IMR-90 (cell line): ENCODE data around the gene IL15RA. TPM values are rescaled to one million over a fixed set of nuclear protein-coding genes. Genes with fewer than 3 reads are reported as not detected.

ENCODE experiments used
- ATAC-seq: fragments of 200-7000 bp; cut with Tn5 transposase; 2 replicates; pipeline ENCODE4 v1.9.1; 2020; ENCODE audit warnings: low read depth, mild to moderate bottlenecking, moderate library complexity
- BruUV-seq: library from RNA; stranded (reverse); fragments of 400-500 nt; replicated peaks from 2 replicates; lab custom pipeline; 2021; lab: Mats Ljungman, UMichigan
- CTCF ChIA-PET: fragments of 300-600 bp; formaldehyde crosslinking; extraction: SDS; loops from one replicate; lab custom pipeline; 2021; ENCODE audit warnings: antibody characterized with exemption; lab: Yijun Ruan, JAX
- POLR2A ChIA-PET: fragments of 300-600 bp; sonication (Branson Sonifier 250); formaldehyde crosslinking; loops from one replicate; lab custom pipeline; 2022; ENCODE audit warnings: antibody characterized with exemption; ENCODE audit not compliant: unreplicated experiment; lab: Charles Lee
- DNase-seq: peaks from one replicate; pipeline ENCODE4 v3.0.0; 2013
- H2AFZ ChIP-seq: replicated peaks from 2 replicates; pipeline ENCODE3; 2013; ENCODE audit warnings: low read length, mild to moderate bottlenecking; ENCODE audit not compliant: poor library complexity
- H2AK5ac ChIP-seq: 2 replicates; pipeline ENCODE4 v1.6.1; 2013; ENCODE audit warnings: low read depth, low read length, inconsistent platforms
- H2AK9ac ChIP-seq: replicated peaks from 2 replicates; pipeline ENCODE3; 2013; ENCODE audit warnings: mild to moderate bottlenecking, low read depth, low read length, moderate library complexity; ENCODE audit not compliant: poor library complexity
- H2BK120ac ChIP-seq: 2 replicates; pipeline ENCODE4 v1.6.1; 2013; ENCODE audit warnings: low read depth, low read length, inconsistent platforms
- H2BK15ac ChIP-seq: 3 replicates; pipeline ENCODE4 v1.6.1; 2013; ENCODE audit warnings: low read depth, low read length, inconsistent platforms
- H2BK20ac ChIP-seq: 2 replicates; pipeline ENCODE4 v1.6.1; 2013; ENCODE audit warnings: low read depth, mild to moderate bottlenecking, inconsistent platforms, low read length, moderate library complexity
- H2BK5ac ChIP-seq: 2 replicates; pipeline ENCODE4 v1.6.1; 2013; ENCODE audit warnings: mild to moderate bottlenecking, low read depth, low read length, inconsistent platforms; ENCODE audit not compliant: poor library complexity, severe bottlenecking
- H3K14ac ChIP-seq: replicated peaks from 2 replicates; pipeline ENCODE4 v1.6.1; 2013; ENCODE audit warnings: low read depth, low read length, inconsistent platforms
- H3K18ac ChIP-seq: 2 replicates; pipeline ENCODE4 v1.6.1; 2013; ENCODE audit warnings: low read depth, low read length, control low read depth
- H3K23ac ChIP-seq: 2 replicates; pipeline ENCODE4 v1.6.1; 2013; ENCODE audit warnings: low read depth, low read length, inconsistent platforms
- H3K27ac ChIP-seq: 2 replicates; pipeline ENCODE4 v1.5.1; 2013; ENCODE audit warnings: mild to moderate bottlenecking, control low read depth, low read length; ENCODE audit not compliant: insufficient read depth
- H3K27me3 ChIP-seq: 2 replicates; pipeline ENCODE4 v1.6.1; 2013; ENCODE audit warnings: low read length; ENCODE audit not compliant: control insufficient read depth, insufficient read depth
- H3K36me3 ChIP-seq: 2 replicates; pipeline ENCODE4 v1.6.1; 2013; ENCODE audit warnings: low read length, mixed read lengths; ENCODE audit not compliant: control insufficient read depth, insufficient read depth
- H3K4ac ChIP-seq: 2 replicates; pipeline ENCODE4 v1.6.1; 2013; ENCODE audit warnings: low read depth, low read length, inconsistent platforms
- H3K4me1 ChIP-seq: 2 replicates; pipeline ENCODE4 v1.6.1; 2013; ENCODE audit warnings: low read length, mixed read lengths; ENCODE audit not compliant: control insufficient read depth, insufficient read depth
- H3K4me2 ChIP-seq: 2 replicates; pipeline ENCODE4 v1.6.1; 2013; ENCODE audit warnings: low read depth, mild to moderate bottlenecking, control low read depth, low read length, moderate library complexity
- H3K4me3 ChIP-seq: 2 replicates; pipeline ENCODE4 v1.5.1; 2013; ENCODE audit warnings: low read depth, mild to moderate bottlenecking, control low read depth, low read length, moderate library complexity; ENCODE audit not compliant: insufficient read depth
- H3K56ac ChIP-seq: 2 replicates; pipeline ENCODE4 v1.6.1; 2013; ENCODE audit warnings: low read length, inconsistent platforms; ENCODE audit not compliant: insufficient read depth; ENCODE audit errors: extremely low read depth
- H3K79me1 ChIP-seq, 2 experiments: 2 replicates each; pipeline ENCODE4 v1.6.1; 2013; ENCODE audit warnings: low read length in 2 of 2, inconsistent platforms in 1 of 2, low read depth in 1 of 2
- H3K9ac ChIP-seq: 2 replicates; pipeline ENCODE4 v1.6.1; 2013; ENCODE audit warnings: low read depth, low read length, control low read depth
- H3K9me1 ChIP-seq: 2 replicates; pipeline ENCODE4 v1.6.1; 2013; ENCODE audit warnings: low read length, inconsistent platforms; ENCODE audit not compliant: insufficient read depth
- H3K9me3 ChIP-seq: 2 replicates; pipeline ENCODE4 v1.6.1; 2013; ENCODE audit warnings: low read length; ENCODE audit not compliant: control insufficient read depth, insufficient read depth
- H4K20me1 ChIP-seq: 2 replicates; pipeline ENCODE4 v1.6.1; 2013; ENCODE audit warnings: low read length, inconsistent platforms; ENCODE audit not compliant: insufficient read depth
- H4K5ac ChIP-seq: 2 replicates; pipeline ENCODE4 v1.6.1; 2013; ENCODE audit warnings: mild to moderate bottlenecking, low read depth, low read length, control low read depth
- H4K8ac ChIP-seq, 2 experiments: 2 replicates each; pipeline ENCODE4 v1.6.1; 2013; ENCODE audit warnings: low read depth in 2 of 2, low read length in 2 of 2, control low read depth in 1 of 2, inconsistent platforms in 1 of 2
- H4K91ac ChIP-seq: 2 replicates; pipeline ENCODE4 v1.6.1; 2013; ENCODE audit warnings: low read depth, low read length, inconsistent platforms; ENCODE audit not compliant: insufficient read depth
- BHLHE40 ChIP-seq: fragments of 150-350 bp; IDR thresholded peaks from 2 replicates; pipeline ENCODE4 v1.6.1; 2016; ENCODE audit warnings: mild to moderate bottlenecking, low read depth, low read length
- CEBPB ChIP-seq: IDR thresholded peaks from 2 replicates; pipeline ENCODE4 v1.6.1; 2012; ENCODE audit warnings: low read depth, low read length, improper control_type of control experiment
- CHD1 ChIP-seq: IDR thresholded peaks from 2 replicates; pipeline ENCODE4 v1.6.1; 2012; ENCODE audit warnings: low read depth, low read length, improper control_type of control experiment
- FOS ChIP-seq: fragments of 150-350 bp; IDR thresholded peaks from 2 replicates; pipeline ENCODE4 v1.6.1; 2016; ENCODE audit warnings: low read depth, low read length
- MAFK ChIP-seq: IDR thresholded peaks from 2 replicates; pipeline ENCODE4 v1.6.1; 2012; ENCODE audit warnings: low read depth, low read length, improper control_type of control experiment
- MAZ ChIP-seq: IDR thresholded peaks from 2 replicates; pipeline ENCODE4 v1.6.1; 2012; ENCODE audit warnings: low read depth, mild to moderate bottlenecking, low read length, improper control_type of control experiment, moderate library complexity, borderline replicate concordance
- MXI1 ChIP-seq: IDR thresholded peaks from 2 replicates; pipeline ENCODE4 v1.6.1; 2012; ENCODE audit warnings: low read depth, mild to moderate bottlenecking, low read length, moderate library complexity, borderline replicate concordance
- NFE2L2 ChIP-seq: fragments of 150-350 bp; IDR thresholded peaks from 2 replicates; pipeline ENCODE4 v1.6.1; 2016; ENCODE audit warnings: low read depth, mild to moderate bottlenecking, low read length
- POLR2A ChIP-seq: IDR thresholded peaks from 2 replicates; pipeline ENCODE4 v1.6.1; 2012; ENCODE audit warnings: mild to moderate bottlenecking, low read depth, low read length
- RAD21 ChIP-seq: IDR thresholded peaks from 2 replicates; pipeline ENCODE4 v1.6.1; 2012; ENCODE audit warnings: low read length, improper control_type of control experiment
- RCOR1 ChIP-seq: IDR thresholded peaks from 2 replicates; pipeline ENCODE4 v1.6.1; 2012; ENCODE audit warnings: mild to moderate bottlenecking, low read length, improper control_type of control experiment; ENCODE audit not compliant: insufficient replicate concordance
- RFX5 ChIP-seq: IDR thresholded peaks from 2 replicates; pipeline ENCODE4 v1.8.0; 2012; ENCODE audit warnings: low read depth, mild to moderate bottlenecking, low read length, moderate library complexity
- SMC3 ChIP-seq: fragments of 150-350 bp; IDR thresholded peaks from 2 replicates; pipeline ENCODE4 v1.6.1; 2016; ENCODE audit warnings: low read depth, mild to moderate bottlenecking, antibody characterized with exemption, low read length, moderate library complexity
- WGBS, 2 experiments: methylation state at CpG; one replicate each; pipeline versions ENCODE4 v1.1.5 to v1.1.7; 2013; ENCODE audit warnings: missing lambda C conversion rate in 2 of 2; ENCODE audit not compliant: insufficient read length in 1 of 2; ENCODE audit errors: extremely low coverage in 2 of 2; 5-methylcytosine and 5-hydroxymethylcytosine counted together
- dilution Hi-C: fragments of 300-500 bp; cut with HindIII; formaldehyde crosslinking; loops from one replicate; pipeline ENCODE4 v1.14.3; 2018; ENCODE audit warnings: low sequenced_read_pairs; ENCODE audit not compliant: unreplicated experiment
- in situ Hi-C: fragments of 300-500 bp; cut with MboI; formaldehyde crosslinking; loops from 3 replicates; pipeline ENCODE4 v1.14.3; 2019; ENCODE audit warnings: low sequenced_read_pairs, inconsistent platforms, mixed read lengths
- intact Hi-C: fragments of 100-400 bp; cut with micrococcal nuclease; formaldehyde crosslinking; loops from 2 replicates; pipeline ENCODE4 v1.10.0; 2022
- polyA plus RNA-seq, 3 experiments: library from polyadenylated mRNA; depleted of rRNA; stranded (reverse); fragments of >200 nt; gene quantifications; 2 replicates each; pipeline ENCODE4 v1.2.3, GENCODE V29; 2012; ENCODE audit warnings: low replicate concordance in 1 of 3
- total RNA-seq: library from RNA; depleted of rRNA; stranded (reverse); fragments of >200 nt; gene quantifications from 2 replicates; pipeline ENCODE4 v1.2.3, GENCODE V29; 2012
- TF ChIP-seq, protein P1 (sequence below): conservative IDR thresholded peaks from 2 replicates; pipeline ENCODE4 v1.5.1; 2012; ENCODE audit warnings: mild to moderate bottlenecking, low read depth, low read length, improper control_type of control experiment
- TF ChIP-seq, protein P2 (sequence below): fragments of 150-350 bp; IDR thresholded peaks from 2 replicates; pipeline ENCODE4 v1.6.1; 2017; ENCODE audit warnings: mild to moderate bottlenecking, antibody characterized with exemption, low read length, low read depth
- TF ChIP-seq, protein P3 (sequence below): fragments of 150-350 bp; IDR thresholded peaks from 2 replicates; pipeline ENCODE4 v1.6.1; 2016; ENCODE audit warnings: low read depth, mild to moderate bottlenecking, low read length, moderate library complexity, borderline replicate concordance

Gene IL15RA
- total and polyA plus RNA-seq, 2 of the 4 experiments (the other 2 are of a cell fraction) = 2.0 to 7.6 TPM

DNA sequence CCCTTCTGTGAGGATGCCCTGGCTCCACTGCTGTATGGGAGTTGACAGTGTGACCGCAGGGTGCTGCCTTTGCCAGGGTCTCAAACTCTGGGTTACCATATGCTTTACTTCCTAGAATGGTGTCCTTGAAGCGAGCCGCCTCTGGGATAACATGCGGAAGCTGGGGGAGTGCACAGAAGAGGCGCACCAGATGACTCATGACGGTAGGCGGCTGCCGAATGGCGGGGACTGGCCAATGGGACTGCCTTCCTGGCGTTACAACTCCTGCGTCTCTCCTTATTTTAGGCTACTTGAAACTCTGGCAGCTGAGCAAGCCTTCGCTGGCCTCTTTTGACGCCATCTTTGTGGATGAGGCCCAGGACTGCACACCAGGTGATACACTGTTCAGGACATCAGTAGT is 60.0 kb downstream of the IL15RA start:
- ChIA-PET POLR2A (no interaction called here), CTCF (no interaction called here)
- Histone ChIP-seq H3K4ac (no peak overlapping the region), H3K23ac (no peak overlapping the region), H3K4me3 (no peak overlapping the region), H2BK15ac (no peak overlapping the region), H3K4me1 (no peaks in the 10 kb centered on the region), H4K5ac (no peak overlapping the region), H4K20me1 (0 out of 2 replicates have a peak, but pooled peaks cover 3% of the 10 kb centered on the region), H3K27me3 (no peaks in the 10 kb centered on the region), H2AFZ (no peak overlapping the region), H2AK5ac (no peak overlapping the region), H3K27ac (no peak overlapping the region), H3K14ac (no peak overlapping the region), H3K36me3 (peaks cover 75% of the 10 kb centered on the region), H3K18ac (no peak overlapping the region), H2BK120ac (no peak overlapping the region), H2BK20ac (no peak overlapping the region), H3K9me3 (no peaks in the 10 kb centered on the region), H2BK5ac (no peak overlapping the region), H3K9me1 (peaks cover 23% of the 10 kb centered on the region), H3K56ac (no peak overlapping the region), H4K91ac (no peak overlapping the region), H3K9ac (no peak overlapping the region), H4K8ac (no peak overlapping the region), H2AK9ac (no peak overlapping the region), H3K79me1 (peaks cover 5 to 36% of the 10 kb centered on the region in 2 experiments; a peak in 3 of 4 replicates), H3K4me2 (no peak overlapping the region)
- DNase-seq (no peak), ATAC-seq (no peak)
- 98% methylated on average over 13 of the region's 13 CpGs; no CpG with 5 or more reads in 1 of the 2 experiments for WGBS, 2 experiments
- TF ChIP-seq MXI1 (no peak), MAFK (no peak), RFX5 (no peak), POLR2A (no peak), RAD21 (no peak), FOS (no peak), SMC3 (no peak), CEBPB (no peak), BHLHE40 (no peak), RCOR1 (no peak), MAZ (no peak), CHD1 (no peak), NFE2L2 (no peak)
- TF ChIP-seq, protein P1, sequence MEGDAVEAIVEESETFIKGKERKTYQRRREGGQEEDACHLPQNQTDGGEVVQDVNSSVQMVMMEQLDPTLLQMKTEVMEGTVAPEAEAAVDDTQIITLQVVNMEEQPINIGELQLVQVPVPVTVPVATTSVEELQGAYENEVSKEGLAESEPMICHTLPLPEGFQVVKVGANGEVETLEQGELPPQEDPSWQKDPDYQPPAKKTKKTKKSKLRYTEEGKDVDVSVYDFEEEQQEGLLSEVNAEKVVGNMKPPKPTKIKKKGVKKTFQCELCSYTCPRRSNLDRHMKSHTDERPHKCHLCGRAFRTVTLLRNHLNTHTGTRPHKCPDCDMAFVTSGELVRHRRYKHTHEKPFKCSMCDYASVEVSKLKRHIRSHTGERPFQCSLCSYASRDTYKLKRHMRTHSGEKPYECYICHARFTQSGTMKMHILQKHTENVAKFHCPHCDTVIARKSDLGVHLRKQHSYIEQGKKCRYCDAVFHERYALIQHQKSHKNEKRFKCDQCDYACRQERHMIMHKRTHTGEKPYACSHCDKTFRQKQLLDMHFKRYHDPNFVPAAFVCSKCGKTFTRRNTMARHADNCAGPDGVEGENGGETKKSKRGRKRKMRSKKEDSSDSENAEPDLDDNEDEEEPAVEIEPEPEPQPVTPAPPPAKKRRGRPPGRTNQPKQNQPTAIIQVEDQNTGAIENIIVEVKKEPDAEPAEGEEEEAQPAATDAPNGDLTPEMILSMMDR = no peak
- TF ChIP-seq, protein P2, sequence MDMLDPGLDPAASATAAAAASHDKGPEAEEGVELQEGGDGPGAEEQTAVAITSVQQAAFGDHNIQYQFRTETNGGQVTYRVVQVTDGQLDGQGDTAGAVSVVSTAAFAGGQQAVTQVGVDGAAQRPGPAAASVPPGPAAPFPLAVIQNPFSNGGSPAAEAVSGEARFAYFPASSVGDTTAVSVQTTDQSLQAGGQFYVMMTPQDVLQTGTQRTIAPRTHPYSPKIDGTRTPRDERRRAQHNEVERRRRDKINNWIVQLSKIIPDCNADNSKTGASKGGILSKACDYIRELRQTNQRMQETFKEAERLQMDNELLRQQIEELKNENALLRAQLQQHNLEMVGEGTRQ = no peak
- TF ChIP-seq, protein P3, sequence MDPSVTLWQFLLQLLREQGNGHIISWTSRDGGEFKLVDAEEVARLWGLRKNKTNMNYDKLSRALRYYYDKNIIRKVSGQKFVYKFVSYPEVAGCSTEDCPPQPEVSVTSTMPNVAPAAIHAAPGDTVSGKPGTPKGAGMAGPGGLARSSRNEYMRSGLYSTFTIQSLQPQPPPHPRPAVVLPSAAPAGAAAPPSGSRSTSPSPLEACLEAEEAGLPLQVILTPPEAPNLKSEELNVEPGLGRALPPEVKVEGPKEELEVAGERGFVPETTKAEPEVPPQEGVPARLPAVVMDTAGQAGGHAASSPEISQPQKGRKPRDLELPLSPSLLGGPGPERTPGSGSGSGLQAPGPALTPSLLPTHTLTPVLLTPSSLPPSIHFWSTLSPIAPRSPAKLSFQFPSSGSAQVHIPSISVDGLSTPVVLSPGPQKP = no peak
- in situ Hi-C loops (no loop called here), dilution Hi-C loops (no loop called here), intact Hi-C loops (no loop called here)
- BruUV-seq = no TSS peak
